CD4-positive, alpha-beta T cell (primary cell): Measurements from ENCODE around the gene TOX3. TPM values are rescaled to one million over a fixed set of nuclear protein-coding genes. Genes with fewer than 3 reads are reported as not detected.

Experiments
- ATAC-seq: fragments of 200-7000 bp; cut with Tn5 transposase; one replicate; pipeline ENCODE4 v1.10.0; 2022; ENCODE audit warnings: mild to moderate bottlenecking; ENCODE audit not compliant: poor library complexity
- CTCF ChIA-PET: fragments of 350-600 bp; sonication (Branson Sonifier 250); formaldehyde crosslinking; loops from one replicate; lab custom pipeline; 2021; ENCODE audit warnings: antibody characterized with exemption, inconsistent platforms; lab: Charles Lee
- POLR2A ChIA-PET: fragments of 350-600 bp; sonication (Branson Sonifier 250); formaldehyde crosslinking; loops from one replicate; lab custom pipeline; 2021; ENCODE audit warnings: antibody characterized with exemption, inconsistent platforms; lab: Charles Lee
- DNase-seq, 14 experiments: peaks; one replicate each; pipeline ENCODE4 v3.0.0-alpha.2; 2013 to 2020; ENCODE audit warnings: mixed read lengths in 2 of 14
- H3K27ac ChIP-seq, 2 donors: one replicate each; pipeline versions ENCODE4 v1.5.1 to v1.7.0; 2013; ENCODE audit warnings: low read length in 2 of 2, low read depth in 1 of 2, mild to moderate bottlenecking in 1 of 2
- H3K27me3 ChIP-seq, 2 experiments: 1 replicate in 1 of 2; 2 replicates in 1 of 2; pipeline versions ENCODE4 v1.6.1 to v1.7.0; 2013; ENCODE audit warnings: low read length in 2 of 2, control low read depth in 1 of 2, mild to moderate bottlenecking in 1 of 2, moderate library complexity in 1 of 2; ENCODE audit not compliant: insufficient read depth in 2 of 2, control insufficient read depth in 1 of 2
- H3K36me3 ChIP-seq: one replicate; pipeline ENCODE4 v1.6.1; 2013; ENCODE audit warnings: low read length, control low read depth; ENCODE audit not compliant: insufficient read depth
- H3K4me1 ChIP-seq: one replicate; pipeline ENCODE4 v1.6.1; 2013; ENCODE audit warnings: low read length, control low read depth; ENCODE audit not compliant: insufficient read depth
- H3K4me3 ChIP-seq: one replicate; pipeline ENCODE4 v1.5.1; 2013; ENCODE audit warnings: mild to moderate bottlenecking, low read length, moderate library complexity
- H3K9me3 ChIP-seq, 2 experiments: 1 replicate in 1 of 2; 2 replicates in 1 of 2; pipeline versions ENCODE4 v1.6.1 to v1.7.0; 2013; ENCODE audit warnings: low read length in 2 of 2, mild to moderate bottlenecking in 2 of 2, control low read depth in 1 of 2, moderate library complexity in 1 of 2; ENCODE audit not compliant: control insufficient read depth in 1 of 2, insufficient read depth in 1 of 2
- H3K27ac Mint-ChIP-seq: one replicate; pipeline ENCODE4 v1.8.0; 2020; ENCODE audit warnings: mixed read lengths
- H3K27me3 Mint-ChIP-seq: one replicate; pipeline ENCODE4 v1.8.0; 2021; ENCODE audit warnings: mixed read lengths
- H3K36me3 Mint-ChIP-seq: one replicate; pipeline ENCODE4 v1.8.0; 2021; ENCODE audit warnings: low read depth, mixed read lengths
- H3K4me1 Mint-ChIP-seq: one replicate; pipeline ENCODE4 v1.8.0; 2021; ENCODE audit warnings: low read depth, mixed read lengths
- H3K4me3 Mint-ChIP-seq: one replicate; pipeline ENCODE4 v1.8.0; 2020; ENCODE audit warnings: mild to moderate bottlenecking, mixed read lengths
- H3K9me3 Mint-ChIP-seq: one replicate; pipeline ENCODE4 v1.8.0; 2020; ENCODE audit warnings: mixed read lengths
- CTCF ChIP-seq: fragments of 200-600 bp; IDR thresholded peaks from one replicate; pipeline ENCODE4 v1.8.0; 2022; ENCODE audit warnings: antibody characterized with exemption, mild to moderate bottlenecking
- intact Hi-C, 2 experiments: fragments of 100-400 bp; cut with DNase I in 1 of 2; cut with micrococcal nuclease in 1 of 2; formaldehyde crosslinking; loops; one replicate each; pipeline versions ENCODE4 v1.15.1 to v1.9.0; 2023 to 2025; cut with DNase I, micrococcal nuclease
- total RNA-seq, 174 experiments: library from RNA in 2 of 174; stranded (reverse) in 2 of 174; gene quantifications; one replicate each; pipeline ENCODE4 v1.2.3 and lab custom pipeline; 2021 to 2026

TOX3 gene
- total RNA-seq, 2 experiments from 2014 or later: not detected

GRCh38 chr16:52393448-52393847 is 153.5 kb downstream of the TOX3 start:
- ChIA-PET CTCF (no interaction called here), POLR2A (no interaction called here)
- no peaks in the 10 kb centered on the region for H3K36me3 Mint-ChIP-seq
- intact Hi-C loops: no loop called here
- Histone ChIP-seq H3K27ac (no peak overlapping the region), H3K9me3 (no peaks in the 10 kb centered on the region), H3K36me3 (no peaks in the 10 kb centered on the region), H3K4me1 (no peaks in the 10 kb centered on the region), H3K4me3 (no peak overlapping the region), H3K27me3 (no peaks in the 10 kb centered on the region)
- H3K27me3 Mint-ChIP-seq: no peaks in the 10 kb centered on the region
- H3K27ac Mint-ChIP-seq: no peak overlapping the region
- H3K4me1 Mint-ChIP-seq: no peaks in the 10 kb centered on the region
- no peak overlapping the region for H3K4me3 Mint-ChIP-seq
- ATAC-seq: no peak
- no peak for DNase-seq
- TF ChIP-seq CTCF: no peak
- H3K9me3 Mint-ChIP-seq: peaks cover 14% of the 10 kb centered on the region

DNA sequence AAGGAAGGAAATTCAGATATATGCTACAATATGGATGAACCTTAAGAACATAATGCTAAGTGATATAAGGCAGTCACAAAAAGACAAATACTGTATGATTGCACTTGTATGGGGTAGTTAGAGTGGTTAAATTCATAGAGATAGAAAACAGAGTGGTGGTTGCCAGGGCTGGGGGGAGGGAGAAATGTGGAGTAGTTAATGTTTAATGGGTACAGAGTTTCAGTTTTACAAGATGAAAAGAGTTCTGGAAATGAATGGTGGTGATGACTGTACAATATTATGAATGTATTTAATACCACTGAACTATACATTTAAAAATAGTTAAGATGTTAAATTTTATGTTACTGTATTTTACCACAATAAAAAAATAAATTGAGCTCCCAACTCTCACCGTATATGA is 157.9 kb downstream of the TOX3 start:
- H3K27me3 Mint-ChIP-seq: no peaks in the 10 kb centered on the region
- no peak overlapping the region for H3K27ac ChIP-seq
- DNase-seq (no peak), ATAC-seq (no peak)
- H3K4me3 Mint-ChIP-seq: no peak overlapping the region
- no peak for TF ChIP-seq CTCF
- CTCF ChIA-PET: no interaction called here
- peaks cover 0 to 3% of the 10 kb centered on the region in 2 experiments for H3K9me3 ChIP-seq
- peaks cover 13% of the 10 kb centered on the region for H3K9me3 Mint-ChIP-seq
- H3K36me3 Mint-ChIP-seq: no peaks in the 10 kb centered on the region
- no peaks in the 10 kb centered on the region for H3K36me3 ChIP-seq
- H3K4me3 ChIP-seq: no peak overlapping the region
- intact Hi-C loops: no loop called here
- H3K27ac Mint-ChIP-seq: no peak overlapping the region
- H3K27me3 ChIP-seq: no peaks in the 10 kb centered on the region
- H3K4me1 ChIP-seq: no peaks in the 10 kb centered on the region
- POLR2A ChIA-PET: no interaction called here
- H3K4me1 Mint-ChIP-seq: no peaks in the 10 kb centered on the region
